ENCODE results near the gene CGNL1. TPM values are rescaled to one million over a fixed set of nuclear protein-coding genes. Genes with fewer than 3 reads are reported as not detected.

The CGNL1 gene
- total RNA-seq, 4 donors from 2014 or later, result 5.7 to 22.9 (median 14.5) TPM

DNA sequence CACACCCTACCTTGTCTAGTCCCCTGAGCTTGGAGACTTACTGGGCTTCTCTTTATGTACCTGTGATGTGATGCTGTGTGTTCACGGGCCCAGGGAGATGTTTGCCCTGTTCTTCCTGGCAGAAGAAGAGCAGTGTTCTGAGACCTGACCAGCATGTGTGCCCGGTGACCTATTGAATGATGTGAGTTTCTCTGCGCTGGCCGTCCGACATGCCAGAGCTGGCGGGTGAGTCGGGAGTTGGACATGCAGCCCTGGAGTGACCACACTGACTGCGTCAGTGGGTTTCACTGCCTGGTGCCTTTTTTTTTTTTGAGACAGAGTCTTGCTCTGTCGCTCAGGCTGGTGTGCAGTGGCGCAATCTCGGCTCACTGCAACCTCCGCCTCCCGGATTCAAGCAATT lies 42.3 kb downstream of the CGNL1 start:
- intact Hi-C loops (cut with DNase I; ENCODE audit: low total_unique reads), result no loop called here
- 91 to 97% methylated on average over 12 to 13 of the region's 13 CpGs for WGBS, 2 donors
- TF ChIP-seq, protein P1, sequence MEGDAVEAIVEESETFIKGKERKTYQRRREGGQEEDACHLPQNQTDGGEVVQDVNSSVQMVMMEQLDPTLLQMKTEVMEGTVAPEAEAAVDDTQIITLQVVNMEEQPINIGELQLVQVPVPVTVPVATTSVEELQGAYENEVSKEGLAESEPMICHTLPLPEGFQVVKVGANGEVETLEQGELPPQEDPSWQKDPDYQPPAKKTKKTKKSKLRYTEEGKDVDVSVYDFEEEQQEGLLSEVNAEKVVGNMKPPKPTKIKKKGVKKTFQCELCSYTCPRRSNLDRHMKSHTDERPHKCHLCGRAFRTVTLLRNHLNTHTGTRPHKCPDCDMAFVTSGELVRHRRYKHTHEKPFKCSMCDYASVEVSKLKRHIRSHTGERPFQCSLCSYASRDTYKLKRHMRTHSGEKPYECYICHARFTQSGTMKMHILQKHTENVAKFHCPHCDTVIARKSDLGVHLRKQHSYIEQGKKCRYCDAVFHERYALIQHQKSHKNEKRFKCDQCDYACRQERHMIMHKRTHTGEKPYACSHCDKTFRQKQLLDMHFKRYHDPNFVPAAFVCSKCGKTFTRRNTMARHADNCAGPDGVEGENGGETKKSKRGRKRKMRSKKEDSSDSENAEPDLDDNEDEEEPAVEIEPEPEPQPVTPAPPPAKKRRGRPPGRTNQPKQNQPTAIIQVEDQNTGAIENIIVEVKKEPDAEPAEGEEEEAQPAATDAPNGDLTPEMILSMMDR (IDR thresholded peaks at IDR 0.05), result no peak
- no peak for TF ChIP-seq POLR2A (IDR thresholded peaks at IDR 0.05)
- H3K4me3 ChIP-seq (ENCODE audit: low read depth, poor library complexity, severe bottlenecking), result no peak overlapping the region
- no peak for DNase-seq (ENCODE audit: low spot score in 2 of 2)

DNA sequence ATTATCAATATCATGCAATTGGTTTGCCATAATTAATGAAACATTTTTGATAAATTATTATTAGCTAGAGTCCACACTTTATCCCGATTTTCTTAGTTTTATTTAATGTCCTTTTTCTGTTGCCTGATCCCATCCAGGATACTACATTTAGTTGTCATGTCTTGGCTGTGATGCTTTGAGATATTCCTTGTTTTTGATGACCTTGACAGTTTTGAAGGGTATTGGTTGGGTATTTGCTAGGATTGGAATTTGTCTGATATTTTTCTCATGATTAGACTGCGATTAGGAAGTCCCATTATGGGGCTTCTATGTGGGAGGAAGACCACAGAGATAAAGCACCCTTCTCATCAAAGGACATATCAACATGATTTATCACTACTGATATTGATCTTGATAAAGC lies 43.0 kb downstream of the CGNL1 start:
- intact Hi-C loops (cut with DNase I; ENCODE audit: low total_unique reads), result no loop called here
- no peak for DNase-seq (ENCODE audit: low spot score in 2 of 2)
- no peak for TF ChIP-seq POLR2A (IDR thresholded peaks at IDR 0.05)
- TF ChIP-seq, protein P1 (IDR thresholded peaks at IDR 0.05), result no peak
- no peak overlapping the region for H3K4me3 ChIP-seq (ENCODE audit: low read depth, poor library complexity, severe bottlenecking)
- 82 to 87% methylated on average over 2 of the region's 2 CpGs for WGBS, 2 donors

DNA sequence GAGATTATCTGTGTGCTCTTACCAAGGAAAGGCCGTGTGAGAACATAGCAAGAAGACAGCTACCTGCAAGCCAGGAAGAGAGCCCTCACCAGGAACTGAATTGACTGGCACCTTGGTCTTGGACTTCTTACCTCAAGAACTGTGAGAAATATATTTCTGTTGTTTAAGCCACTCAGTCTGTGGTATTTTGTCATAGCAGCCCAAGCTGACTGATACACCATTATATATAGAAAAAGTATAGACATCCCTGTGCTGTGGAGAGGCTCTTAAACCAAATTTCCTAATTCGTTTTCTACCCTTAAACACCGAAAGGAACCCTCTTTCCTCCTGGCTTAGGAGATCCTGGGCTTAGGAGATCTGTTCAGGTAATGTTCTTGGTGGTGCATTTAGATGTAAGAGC lies 44.8 kb downstream of the CGNL1 start:
- H3K4me3 ChIP-seq (ENCODE audit: low read depth, poor library complexity, severe bottlenecking), result no peak overlapping the region
- intact Hi-C loops (cut with DNase I; ENCODE audit: low total_unique reads), result no loop called here
- DNase-seq (ENCODE audit: low spot score in 2 of 2), result no peak
- 95 to 98% methylated on average over 3 of the region's 3 CpGs for WGBS, 2 donors
- TF ChIP-seq, protein P1 (IDR thresholded peaks at IDR 0.05), result no peak
- no peak for TF ChIP-seq POLR2A (IDR thresholded peaks at IDR 0.05)

DNA sequence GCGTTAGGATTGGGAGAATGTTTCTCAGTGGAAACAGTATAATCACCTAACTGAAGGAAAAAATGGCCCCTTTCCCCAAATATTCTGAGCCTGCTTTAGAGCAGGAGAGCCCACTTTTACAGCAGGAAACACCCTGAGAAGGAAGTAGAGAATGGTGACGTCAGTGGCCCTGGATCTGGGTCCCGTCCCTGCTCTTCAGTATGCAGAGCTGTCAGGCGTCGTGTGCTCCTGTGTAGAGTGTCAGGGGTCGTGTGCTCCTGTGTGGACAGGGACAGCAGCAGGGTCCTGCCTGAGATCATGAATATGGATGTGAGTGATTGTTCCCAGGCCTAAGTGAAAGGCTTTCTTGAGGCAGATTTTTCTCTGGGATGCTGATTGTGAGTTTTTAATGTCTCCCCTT lies 45.2 kb downstream of the CGNL1 start:
- no peak for DNase-seq (ENCODE audit: low spot score in 2 of 2)
- no peak overlapping the region for H3K4me3 ChIP-seq (ENCODE audit: low read depth, poor library complexity, severe bottlenecking)
- TF ChIP-seq, protein P1 (IDR thresholded peaks at IDR 0.05), result no peak
- no peak for TF ChIP-seq POLR2A (IDR thresholded peaks at IDR 0.05)
- intact Hi-C loops (cut with DNase I; ENCODE audit: low total_unique reads), result no loop called here
- WGBS, 2 donors, result 61 to 71% methylated on average over 6 of the region's 6 CpGs

DNA sequence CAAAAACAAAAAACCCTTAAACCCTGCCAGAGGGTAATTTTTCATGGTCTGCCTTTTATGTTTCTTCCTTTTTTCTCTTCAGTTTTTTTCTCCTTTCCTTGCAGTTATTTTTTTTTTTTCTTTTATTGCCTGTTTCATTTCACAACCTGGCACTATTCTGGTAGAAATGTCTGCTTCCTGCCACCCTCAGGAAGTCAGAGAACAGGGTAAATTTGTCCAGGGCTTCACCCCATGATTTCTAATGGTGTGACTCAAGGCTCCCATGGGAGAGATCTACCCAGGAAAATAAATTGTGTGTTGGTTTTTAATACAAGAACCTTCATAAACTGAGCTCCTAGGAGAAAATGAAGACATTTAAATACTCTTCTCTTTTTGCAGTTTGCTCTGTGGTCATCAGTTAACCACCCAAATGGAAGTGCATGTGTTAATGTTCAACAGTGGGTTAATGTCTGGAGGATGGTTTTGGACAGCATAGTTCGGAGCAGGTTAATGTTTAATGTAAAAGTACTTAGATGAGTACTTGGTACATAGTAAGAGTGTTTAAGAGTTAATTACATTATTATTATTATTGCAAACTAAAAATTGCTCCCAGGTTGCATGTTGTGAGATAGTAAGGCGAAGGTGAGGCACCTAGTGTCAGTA lies 45.9 kb downstream of the CGNL1 start:
- 83 to 86% methylated on average over 2 of the region's 2 CpGs for WGBS, 2 donors
- no peak overlapping the region for H3K4me3 ChIP-seq (ENCODE audit: low read depth, poor library complexity, severe bottlenecking)
- intact Hi-C loops (cut with DNase I; ENCODE audit: low total_unique reads), result no loop called here
- TF ChIP-seq, protein P1 (IDR thresholded peaks at IDR 0.05), result no peak
- TF ChIP-seq POLR2A (IDR thresholded peaks at IDR 0.05), result no peak
- no peak for DNase-seq (ENCODE audit: low spot score in 2 of 2)

DNA sequence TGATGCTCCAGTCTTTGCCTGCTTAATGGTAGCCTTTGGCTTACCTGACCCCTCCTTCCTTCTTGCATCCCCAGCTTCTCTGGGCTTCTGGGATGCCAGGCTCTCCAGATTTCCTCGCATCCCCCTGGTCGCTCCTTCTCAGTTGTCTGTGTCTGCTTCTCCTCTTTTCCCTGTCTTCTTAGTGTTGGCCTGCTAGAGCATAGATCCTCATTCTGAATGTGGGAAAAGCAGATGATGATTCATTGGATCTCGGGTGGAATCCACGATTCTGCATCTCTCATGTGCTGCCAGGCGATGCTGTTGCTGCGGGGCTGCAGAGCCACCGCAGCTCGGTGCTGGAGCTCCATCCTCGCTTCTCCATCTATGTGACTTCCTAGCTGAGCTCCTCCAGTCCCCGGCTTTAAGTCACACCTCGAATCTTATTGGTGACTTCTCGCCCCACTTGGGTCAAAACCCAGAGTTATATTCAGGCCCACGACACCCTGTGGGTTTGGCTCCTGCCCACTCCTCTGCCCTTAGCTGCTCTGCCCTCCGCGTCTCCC lies 47.4 kb downstream of the CGNL1 start:
- intact Hi-C loops (cut with DNase I; ENCODE audit: low total_unique reads), result no loop called here
- TF ChIP-seq, protein P1 (IDR thresholded peaks at IDR 0.05), result no peak
- TF ChIP-seq POLR2A (IDR thresholded peaks at IDR 0.05), result no peak
- no peak for DNase-seq (ENCODE audit: low spot score in 2 of 2)
- no peak overlapping the region for H3K4me3 ChIP-seq (ENCODE audit: low read depth, poor library complexity, severe bottlenecking)
- 89 to 91% methylated on average over 15 of the region's 15 CpGs for WGBS, 2 donors

All from lower leg skin (tissue), 4 donors.